ENCODE measurements around the gene COPS6. TPM values are rescaled to one million over a fixed set of nuclear protein-coding genes. Genes with fewer than 3 reads are reported as not detected.

The COPS6 gene
- total and polyA plus RNA-seq, 7 experiments from 2014 or later = 65.7 to 122 (median 89.1) TPM

DNA sequence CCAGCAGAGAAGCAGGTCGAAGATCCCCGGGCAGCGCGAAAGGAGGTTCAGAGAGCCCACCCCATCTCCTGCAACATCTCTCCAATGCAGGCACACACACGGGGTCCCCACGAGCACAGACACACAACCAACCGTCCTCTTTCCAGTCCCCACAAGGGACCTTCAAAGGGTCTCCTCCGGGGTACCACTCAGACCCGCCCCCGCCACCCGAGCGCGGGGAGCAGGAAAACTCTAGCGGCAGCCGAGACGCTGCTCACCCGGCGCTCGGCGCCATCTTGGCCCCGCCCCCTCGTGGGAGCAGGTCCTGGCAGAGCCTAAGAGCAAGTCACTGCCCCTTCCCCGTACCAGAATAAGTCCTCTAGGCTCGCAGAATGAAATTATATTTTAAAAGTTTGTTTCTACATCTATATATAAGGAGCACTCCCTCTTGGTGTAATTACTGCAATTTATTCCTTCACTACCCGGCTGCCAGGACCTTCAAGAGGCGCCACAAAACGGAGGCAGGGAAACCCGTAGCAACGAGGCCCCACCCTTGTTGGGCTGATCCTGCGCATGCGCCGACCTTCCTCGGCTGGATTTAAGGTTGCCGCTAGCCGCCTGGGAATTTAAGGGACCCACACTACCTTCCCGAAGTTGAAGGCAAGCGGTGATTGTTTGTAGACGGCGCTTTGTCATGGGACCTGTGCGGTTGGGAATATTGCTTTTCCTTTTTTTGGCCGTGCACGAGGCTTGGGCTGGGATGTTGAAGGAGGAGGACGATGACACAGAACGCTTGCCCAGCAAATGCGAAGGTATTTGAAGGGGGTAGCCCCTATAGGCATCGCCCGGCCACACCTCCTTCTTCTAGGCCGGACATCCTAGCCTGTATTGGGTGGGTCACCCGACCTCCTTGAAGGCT is 30.6 kb downstream of the COPS6 start, which contains the start of the genes CNPY4 and TAF6:
Gene CNPY4 (plus strand): TSS at position 563 of the 898 bp plus-strand sequence. CDS start 111 bp downstream, at position 674.
Gene TAF6 (minus strand): TSS at position 287 of the 898 bp plus-strand sequence. CDS start 5,149 bp downstream, outside the sequence.
- Histone ChIP-seq H3K4me3 (ENCODE audit: low read length) (peak within 1 kb of the TSS; percentile 100), H3K4me1 (ENCODE audit: control insufficient read depth in 2 of 2, insufficient read depth in 2 of 2, low read length in 2 of 2) (peaks cover 12 to 19% of the 10 kb centered on the region in 2 donors), H3K27ac (ENCODE audit: low read depth, low read length) (peak within 1 kb of the TSS; percentile 88), H3K27me3 (ENCODE audit: control insufficient read depth in 2 of 2, insufficient read depth in 2 of 2, low read length in 2 of 2) (no peaks in the 10 kb centered on the region), H3K36me3 (ENCODE audit: control insufficient read depth in 2 of 3, insufficient read depth in 3 of 3, low read length in 3 of 3) (peaks cover 0 to 21% (median 0%) of the 10 kb centered on the region in 3 experiments), H3K9me3 (ENCODE audit: control insufficient read depth in 2 of 3, low read length in 3 of 3) (no peaks in the 10 kb centered on the region)
- Mint-ChIP-seq H3K9me3 (peaks cover 0 to 3% (median 0%) of the 10 kb centered on the region in 11 donors), H3K27ac (peak within 1 kb of the TSS; percentile 97 to 99 (median 98)), H3K36me3 (peaks cover 0 to 7% (median 4%) of the 10 kb centered on the region in 5 donors), H3K27me3 (no peaks in the 10 kb centered on the region), H3K4me1 (peaks cover 18 to 36% (median 30%) of the 10 kb centered on the region in 7 donors), H3K4me3 (peak within 1 kb of the TSS; percentile 90 to 100 (median 98))
- intact Hi-C loops (cut with micrococcal nuclease) = loop anchor here (1.0 to 2.0 kb wide), 8 partner anchors 8 to 554 kb away; partner anchors contain the start of genes AP4M1 (in 2 of the 2), MCM7 (in 2 of the 2), ZCWPW1 (in 2 of the 2) and GNB2 (in 1 of the 2)
- peak; percentile 88 to 97 (median 95) for DNase-seq
- peak; percentile 88 for ATAC-seq
- POLR2A ChIA-PET = interaction anchor here (0.6 to 7.6 kb wide), 18 partner anchors 9 to 557 kb away, joined by 3 to 107 read pairs (median 7); partner anchors contain the start of genes AP4M1, COPS6, GAL3ST4 and LAMTOR4
- CTCF ChIA-PET = interaction anchor here (0.6 to 0.7 kb wide), 2 partner anchors 31 to 742 kb away, joined by 3 to 4 read pairs; no protein-coding TSS in a partner anchor

DNA sequence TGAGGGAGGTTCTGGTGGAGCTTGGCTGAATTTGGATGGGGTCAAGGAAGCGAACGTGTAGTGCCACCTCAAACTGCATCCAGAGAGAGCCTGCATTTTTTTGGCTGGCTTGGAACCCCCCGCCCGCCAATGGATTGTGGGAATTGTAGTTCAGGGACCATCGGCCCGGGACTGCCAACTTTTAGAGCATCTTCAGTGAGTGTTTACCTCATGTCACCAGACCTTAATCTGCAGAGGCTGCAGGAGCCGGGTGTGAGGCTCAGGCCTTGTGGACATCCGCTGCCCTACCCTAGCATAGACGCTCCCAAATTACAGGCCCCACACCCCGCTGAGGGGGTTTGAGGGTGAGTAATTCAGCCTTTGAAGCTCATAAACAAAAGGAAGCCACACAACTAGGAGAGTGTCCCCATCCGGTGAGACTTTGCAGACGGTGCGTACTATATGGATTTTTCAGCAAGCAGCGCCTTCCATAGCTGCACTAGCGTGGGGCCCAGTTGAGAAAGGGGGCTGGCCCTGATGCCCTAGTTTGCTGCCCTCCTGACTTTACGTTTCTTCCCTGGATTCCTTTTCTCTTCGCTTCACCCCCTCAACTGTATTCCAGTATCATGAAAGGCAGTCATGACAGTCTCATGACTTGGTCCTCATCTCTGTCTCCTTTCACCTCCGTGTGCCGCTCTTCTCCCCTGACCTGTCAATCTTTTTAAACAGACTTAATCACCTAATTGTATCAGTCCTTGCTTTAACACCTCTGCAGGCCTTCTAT is 31.4 kb downstream of the COPS6 start:
- peaks cover 0 to 27% (median 0%) of the 10 kb centered on the region in 3 experiments for H3K36me3 ChIP-seq (ENCODE audit: control insufficient read depth in 2 of 3, insufficient read depth in 3 of 3, low read length in 3 of 3)
- intact Hi-C loops (cut with micrococcal nuclease) = loop anchor here (1.0 to 2.0 kb wide), 8 partner anchors 7 to 553 kb away; partner anchors contain the start of genes AP4M1 (in 2 of the 2), MCM7 (in 2 of the 2), ZCWPW1 (in 2 of the 2) and GNB2 (in 1 of the 2)
- peaks cover 12 to 21% of the 10 kb centered on the region in 2 donors for H3K4me1 ChIP-seq (ENCODE audit: control insufficient read depth in 2 of 2, insufficient read depth in 2 of 2, low read length in 2 of 2)
- ATAC-seq (peak; percentile 68), DNase-seq (peak in 8 of 9 donors; percentile 67 to 79 (median 74))
- peaks cover 0 to 12% (median 4%) of the 10 kb centered on the region in 5 donors for H3K36me3 Mint-ChIP-seq
- POLR2A ChIA-PET = interaction anchor here (0.6 to 7.6 kb wide), 25 partner anchors 8 to 704 kb away, joined by 3 to 107 read pairs (median 6); partner anchors contain the start of genes AP4M1, COPS6, GAL3ST4 and LAMTOR4
- H3K4me3 ChIP-seq (ENCODE audit: low read length) = peak overlapping the region; percentile 100
- H3K27me3 Mint-ChIP-seq = no peaks in the 10 kb centered on the region
- CTCF ChIA-PET = interaction anchor here (0.6 to 1.0 kb wide), 7 partner anchors 9 to 743 kb away, joined by 3 to 8 read pairs (median 3); no protein-coding TSS in a partner anchor
- peak overlapping the region; percentile 97 to 99 (median 98) for H3K27ac Mint-ChIP-seq
- H3K4me1 Mint-ChIP-seq = peaks cover 18 to 44% (median 38%) of the 10 kb centered on the region in 7 donors
- peak overlapping the region; percentile 90 to 100 (median 98) for H3K4me3 Mint-ChIP-seq
- H3K9me3 ChIP-seq (ENCODE audit: control insufficient read depth in 2 of 3, low read length in 3 of 3) = no peaks in the 10 kb centered on the region
- H3K27me3 ChIP-seq (ENCODE audit: control insufficient read depth in 2 of 2, insufficient read depth in 2 of 2, low read length in 2 of 2) = no peaks in the 10 kb centered on the region
- peak overlapping the region; percentile 88 for H3K27ac ChIP-seq (ENCODE audit: low read depth, low read length)
- H3K9me3 Mint-ChIP-seq = peaks cover 0 to 3% (median 0%) of the 10 kb centered on the region in 11 donors

DNA sequence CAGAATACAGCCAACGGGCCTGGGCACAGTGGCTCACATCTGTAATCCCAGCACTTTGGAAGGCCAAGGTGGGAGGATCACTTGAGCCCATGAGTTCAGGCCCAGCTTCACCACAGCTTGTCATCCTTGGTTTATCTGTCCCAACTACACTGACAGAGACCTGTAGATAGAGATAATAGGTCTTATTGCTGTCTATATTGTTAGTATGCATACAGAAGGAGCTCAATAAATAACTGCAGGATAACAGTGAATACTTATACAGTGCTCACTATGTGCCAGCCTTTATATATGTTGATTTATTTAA is 31.9 kb downstream of the COPS6 start:
- H3K4me3 ChIP-seq (ENCODE audit: low read length) = peak overlapping the region; percentile 100
- peak overlapping the region; percentile 88 for H3K27ac ChIP-seq (ENCODE audit: low read depth, low read length)
- intact Hi-C loops (cut with micrococcal nuclease) = no loop called here
- Mint-ChIP-seq H3K27ac (peak overlapping the region; percentile 97 to 99 (median 98)), H3K36me3 (peaks cover 0 to 12% (median 4%) of the 10 kb centered on the region in 5 donors), H3K9me3 (peaks cover 0 to 3% (median 0%) of the 10 kb centered on the region in 11 donors), H3K4me1 (peaks cover 21 to 49% (median 43%) of the 10 kb centered on the region in 7 donors), H3K4me3 (peak overlapping the region; percentile 90 to 100 (median 98)), H3K27me3 (no peaks in the 10 kb centered on the region)
- ChIA-PET CTCF (interaction anchor here (0.6 to 1.0 kb wide), 5 partner anchors 8 to 167 kb away, joined by 3 to 8 read pairs (median 3); no protein-coding TSS in a partner anchor), POLR2A (interaction anchor here (0.6 to 7.6 kb wide), 23 partner anchors 8 to 704 kb away, joined by 3 to 107 read pairs (median 6); partner anchors contain the start of genes AP4M1, COPS6, GAL3ST4 and LAMTOR4)
- ATAC-seq (no peak), DNase-seq (no peak)
- peaks cover 0 to 29% (median 0%) of the 10 kb centered on the region in 3 experiments for H3K36me3 ChIP-seq (ENCODE audit: control insufficient read depth in 2 of 3, insufficient read depth in 3 of 3, low read length in 3 of 3)
- H3K4me1 ChIP-seq (ENCODE audit: control insufficient read depth in 2 of 2, insufficient read depth in 2 of 2, low read length in 2 of 2) = peaks cover 16 to 26% of the 10 kb centered on the region in 2 donors
- H3K9me3 ChIP-seq (ENCODE audit: control insufficient read depth in 2 of 3, low read length in 3 of 3) = no peaks in the 10 kb centered on the region
- H3K27me3 ChIP-seq (ENCODE audit: control insufficient read depth in 2 of 2, insufficient read depth in 2 of 2, low read length in 2 of 2) = no peaks in the 10 kb centered on the region

- ChIA-PET CTCF (interaction anchor here (0.7 kb wide), 1 partner anchor 10 kb away, joined by 3 read pairs; no protein-coding TSS in a partner anchor), POLR2A (interaction anchor here (1.0 to 7.6 kb wide), 4 partner anchors 21 to 100 kb away, joined by 3 to 107 read pairs (median 3); partner anchors contain the start of genes AP4M1 and MCM7)
- Mint-ChIP-seq H3K4me3 (peak overlapping the region in 1 of 10 donors; percentile 25), H3K9me3 (peaks cover 0 to 7% (median 0%) of the 10 kb centered on the region in 11 donors), H3K27me3 (no peaks in the 10 kb centered on the region), H3K4me1 (peaks cover 17 to 51% (median 39%) of the 10 kb centered on the region in 7 donors), H3K27ac (peak overlapping the region in 4 of 9 donors; percentile 5 to 80 (median 64)), H3K36me3 (peaks cover 0 to 12% (median 0%) of the 10 kb centered on the region in 5 donors)
- H3K4me1 ChIP-seq (ENCODE audit: control insufficient read depth in 2 of 2, insufficient read depth in 2 of 2, low read length in 2 of 2) = peaks cover 22 to 26% of the 10 kb centered on the region in 2 donors
- no peak overlapping the region for H3K4me3 ChIP-seq (ENCODE audit: low read length)
- intact Hi-C loops (cut with micrococcal nuclease) = no loop called here
- peaks cover 0 to 35% (median 0%) of the 10 kb centered on the region in 3 experiments for H3K36me3 ChIP-seq (ENCODE audit: control insufficient read depth in 2 of 3, insufficient read depth in 3 of 3, low read length in 3 of 3)
- H3K9me3 ChIP-seq (ENCODE audit: control insufficient read depth in 2 of 3, low read length in 3 of 3) = no peaks in the 10 kb centered on the region
- no peak for DNase-seq
- no peak overlapping the region for H3K27ac ChIP-seq (ENCODE audit: low read depth, low read length)
- no peaks in the 10 kb centered on the region for H3K27me3 ChIP-seq (ENCODE audit: control insufficient read depth in 2 of 2, insufficient read depth in 2 of 2, low read length in 2 of 2)
- no peak for ATAC-seq
These were observed 33.3 kb downstream of the COPS6 start for GRCh38 chr7:100122067-100122466.

GRCh38 chr7:100122568-100122967 is 33.8 kb downstream of the COPS6 start:
- POLR2A ChIA-PET = interaction anchor here (1.0 to 7.6 kb wide), 5 partner anchors 22 to 100 kb away, joined by 3 to 107 read pairs (median 3); partner anchors contain the start of genes AP4M1, GPC2, MCM7 and STAG3
- no peak for DNase-seq
- no peaks in the 10 kb centered on the region for H3K27me3 Mint-ChIP-seq
- intact Hi-C loops (cut with micrococcal nuclease) = no loop called here
- ATAC-seq = no peak
- Histone ChIP-seq H3K27ac (ENCODE audit: low read depth, low read length) (no peak overlapping the region), H3K4me1 (ENCODE audit: control insufficient read depth in 2 of 2, insufficient read depth in 2 of 2, low read length in 2 of 2) (peaks cover 22 to 26% of the 10 kb centered on the region in 2 donors), H3K27me3 (ENCODE audit: control insufficient read depth in 2 of 2, insufficient read depth in 2 of 2, low read length in 2 of 2) (no peaks in the 10 kb centered on the region), H3K9me3 (ENCODE audit: control insufficient read depth in 2 of 3, low read length in 3 of 3) (no peaks in the 10 kb centered on the region), H3K4me3 (ENCODE audit: low read length) (no peak overlapping the region), H3K36me3 (ENCODE audit: control insufficient read depth in 2 of 3, insufficient read depth in 3 of 3, low read length in 3 of 3) (peaks cover 0 to 38% (median 0%) of the 10 kb centered on the region in 3 experiments)
- H3K27ac Mint-ChIP-seq = peak overlapping the region in 5 of 9 donors; percentile 11 to 80 (median 60)
- H3K4me3 Mint-ChIP-seq = peak overlapping the region in 2 of 10 donors; percentile 26 to 50
- peaks cover 0 to 7% (median 0%) of the 10 kb centered on the region in 11 donors for H3K9me3 Mint-ChIP-seq
- peaks cover 0 to 12% (median 0%) of the 10 kb centered on the region in 5 donors for H3K36me3 Mint-ChIP-seq
- H3K4me1 Mint-ChIP-seq = peaks cover 17 to 51% (median 40%) of the 10 kb centered on the region in 7 donors
- CTCF ChIA-PET = interaction anchor here (0.7 kb wide), 1 partner anchor 9 kb away, joined by 3 read pairs; no protein-coding TSS in a partner anchor
